Measurements from ENCODE around the gene RPL10. TPM values are rescaled to one million over a fixed set of nuclear protein-coding genes. Genes with fewer than 3 reads are reported as not detected.
A peak's percentile ranks its signal among the peaks of the same experiment; 100 is the strongest.

RPL10 gene
- total and polyA plus RNA-seq, 9 of the 15 experiments (the other 6 are each of a cell fraction or from before 2014, with no cell fraction given): 3,774 to 7,600 (median 5,014) TPM

- TF ChIP-seq JUND (IDR thresholded peaks at IDR 0.05; ENCODE audit: borderline replicate concordance, low read depth, low read length) (peak; percentile 86), JUND (tag; IDR thresholded peaks at IDR 0.05; ENCODE audit: borderline replicate concordance, low read depth, low read length) (peak; percentile 57; the same call in 2 of the 3 replicates), ZNF311 (CRISPR knock-in tag; IDR thresholded peaks at IDR 0.05) (no peak), GABPA (tag; conservative IDR thresholded peaks at IDR 0.05; ENCODE audit: low read depth) (peak; percentile 31; the same call in 1 of the 2 replicates), ZFP36 (IDR thresholded peaks at IDR 0.05; ENCODE audit: low read depth, low read length, partially characterized antibody) (no peak), GMEB1 (CRISPR knock-in tag; IDR thresholded peaks at IDR 0.05) (no peak), NONO (IDR thresholded peaks at IDR 0.05; ENCODE audit: low read depth in 2 of 2, low read length in 1 of 2) (no peak), ZSCAN32 (CRISPR knock-in tag; IDR thresholded peaks at IDR 0.05) (no peak), NRF1 (conservative IDR thresholded peaks at IDR 0.05 in 1 of 2, IDR thresholded peaks at IDR 0.05 in 1 of 2) (peak; percentile 39 to 41; a peak in 3 of 4 replicates), MTA3 (IDR thresholded peaks at IDR 0.05; ENCODE audit: borderline replicate concordance) (peak; percentile 80; the same call in 1 of the 2 replicates), EGR1 (conservative IDR thresholded peaks at IDR 0.05) (peak; percentile 72), TAL1 (IDR thresholded peaks at IDR 0.05) (no peak), FOSL1 (tag; conservative IDR thresholded peaks at IDR 0.05) (peak; percentile 92), SRF (CRISPR knock-in tag; IDR thresholded peaks at IDR 0.05) (peak in 1 of 2 experiments; percentile 58; a peak in 1 of 4 replicates), SIN3A (IDR thresholded peaks at IDR 0.05; ENCODE audit: borderline replicate concordance in 2 of 2, control insufficient read depth in 1 of 2, low read depth in 2 of 2, low read length in 2 of 2) (peak in 1 of 2 experiments; percentile 33; a peak in 1 of 4 replicates), YBX1 (IDR thresholded peaks at IDR 0.05) (no peak), SMAD3 (CRISPR knock-in tag; conservative IDR thresholded peaks at IDR 0.05) (no peak), THAP7 (CRISPR knock-in tag; IDR thresholded peaks at IDR 0.05) (no peak), TAF1 (IDR thresholded peaks at IDR 0.05; ENCODE audit: control insufficient read depth, extremely low read depth, insufficient read depth, low read length, severe bottlenecking) (no peak), BHLHE40 (IDR thresholded peaks at IDR 0.05; ENCODE audit: low read length) (no peak), CREB1 (IDR thresholded peaks at IDR 0.05) (no peak), CREB1 (CRISPR knock-in tag; IDR thresholded peaks at IDR 0.05) (0 out of 2 replicates have a peak, but pooled peaks have one; percentile 51), MTA1 (IDR thresholded peaks at IDR 0.05; ENCODE audit: borderline replicate concordance) (no peak), JUN (IDR thresholded peaks at IDR 0.05; ENCODE audit: borderline replicate concordance, low read depth, low read length) (peak; percentile 80), JUN (CRISPR knock-in tag; IDR thresholded peaks at IDR 0.05; ENCODE audit: borderline replicate concordance) (no peak), ZBED1 (IDR thresholded peaks at IDR 0.05) (no peak), ZNF232 (CRISPR knock-in tag; IDR thresholded peaks at IDR 0.05) (no peak), ELF2 (CRISPR knock-in tag; IDR thresholded peaks at IDR 0.05) (no peak), RBM14 (IDR thresholded peaks at IDR 0.05; ENCODE audit: borderline replicate concordance, insufficient read depth, low read depth, low read length) (no peak)
Measured at GRCh38 chrX:154409222-154409871, 11.2 kb downstream of the RPL10 start, which contains the start of gene DNASE1L1 (continued).

Data from K562 (cell line).